IMR-90 (cell line): ENCODE measurements around the gene GLMP.

Experiments used
- BHLHE40 ChIP-seq: fragments of 150-350 bp; IDR thresholded peaks from 2 replicates; pipeline ENCODE4 v1.6.1; 2016; ENCODE audit warnings: mild to moderate bottlenecking, low read depth, low read length
- CEBPB ChIP-seq: IDR thresholded peaks from 2 replicates; pipeline ENCODE4 v1.6.1; 2012; ENCODE audit warnings: low read depth, low read length, improper control_type of control experiment
- MAFK ChIP-seq: IDR thresholded peaks from 2 replicates; pipeline ENCODE4 v1.6.1; 2012; ENCODE audit warnings: low read depth, low read length, improper control_type of control experiment
- MAZ ChIP-seq: IDR thresholded peaks from 2 replicates; pipeline ENCODE4 v1.6.1; 2012; ENCODE audit warnings: low read depth, mild to moderate bottlenecking, low read length, improper control_type of control experiment, moderate library complexity, borderline replicate concordance
- MXI1 ChIP-seq: IDR thresholded peaks from 2 replicates; pipeline ENCODE4 v1.6.1; 2012; ENCODE audit warnings: low read depth, mild to moderate bottlenecking, low read length, moderate library complexity, borderline replicate concordance
- POLR2A ChIP-seq: IDR thresholded peaks from 2 replicates; pipeline ENCODE4 v1.6.1; 2012; ENCODE audit warnings: mild to moderate bottlenecking, low read depth, low read length
- SMC3 ChIP-seq: fragments of 150-350 bp; IDR thresholded peaks from 2 replicates; pipeline ENCODE4 v1.6.1; 2016; ENCODE audit warnings: low read depth, mild to moderate bottlenecking, antibody characterized with exemption, low read length, moderate library complexity
- TF ChIP-seq, protein P1 (sequence below): conservative IDR thresholded peaks from 2 replicates; pipeline ENCODE4 v1.5.1; 2012; ENCODE audit warnings: mild to moderate bottlenecking, low read depth, low read length, improper control_type of control experiment
- TF ChIP-seq, protein P2 (sequence below): fragments of 150-350 bp; IDR thresholded peaks from 2 replicates; pipeline ENCODE4 v1.6.1; 2016; ENCODE audit warnings: low read depth, mild to moderate bottlenecking, low read length, moderate library complexity, borderline replicate concordance
- TF ChIP-seq, protein P3 (sequence below): fragments of 150-350 bp; IDR thresholded peaks from 2 replicates; pipeline ENCODE4 v1.6.1; 2017; ENCODE audit warnings: mild to moderate bottlenecking, antibody characterized with exemption, low read length, low read depth

DNA sequence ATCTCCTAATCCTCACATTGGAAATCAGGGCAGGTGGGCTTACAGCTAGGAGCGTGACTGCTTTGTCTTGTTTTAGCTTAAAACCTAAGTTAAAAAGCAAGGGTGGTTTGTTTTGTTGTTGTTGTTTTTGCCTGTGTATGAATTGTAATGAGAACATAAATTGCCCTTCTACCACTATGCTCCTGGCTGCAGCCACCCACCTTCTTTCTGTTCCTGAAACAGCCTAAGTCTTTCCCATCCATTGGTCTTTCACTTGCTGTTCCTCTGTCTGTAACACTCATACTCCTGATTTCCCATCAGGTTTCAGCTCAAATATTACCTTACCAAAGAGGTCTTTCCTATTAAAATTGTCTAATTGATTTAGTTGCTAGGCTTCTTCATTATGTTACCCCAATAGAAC lies 12.0 kb downstream of the GLMP start:
- TF ChIP-seq, protein P1, sequence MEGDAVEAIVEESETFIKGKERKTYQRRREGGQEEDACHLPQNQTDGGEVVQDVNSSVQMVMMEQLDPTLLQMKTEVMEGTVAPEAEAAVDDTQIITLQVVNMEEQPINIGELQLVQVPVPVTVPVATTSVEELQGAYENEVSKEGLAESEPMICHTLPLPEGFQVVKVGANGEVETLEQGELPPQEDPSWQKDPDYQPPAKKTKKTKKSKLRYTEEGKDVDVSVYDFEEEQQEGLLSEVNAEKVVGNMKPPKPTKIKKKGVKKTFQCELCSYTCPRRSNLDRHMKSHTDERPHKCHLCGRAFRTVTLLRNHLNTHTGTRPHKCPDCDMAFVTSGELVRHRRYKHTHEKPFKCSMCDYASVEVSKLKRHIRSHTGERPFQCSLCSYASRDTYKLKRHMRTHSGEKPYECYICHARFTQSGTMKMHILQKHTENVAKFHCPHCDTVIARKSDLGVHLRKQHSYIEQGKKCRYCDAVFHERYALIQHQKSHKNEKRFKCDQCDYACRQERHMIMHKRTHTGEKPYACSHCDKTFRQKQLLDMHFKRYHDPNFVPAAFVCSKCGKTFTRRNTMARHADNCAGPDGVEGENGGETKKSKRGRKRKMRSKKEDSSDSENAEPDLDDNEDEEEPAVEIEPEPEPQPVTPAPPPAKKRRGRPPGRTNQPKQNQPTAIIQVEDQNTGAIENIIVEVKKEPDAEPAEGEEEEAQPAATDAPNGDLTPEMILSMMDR, result no peak
- TF ChIP-seq MAZ, result no peak
- TF ChIP-seq, protein P2, sequence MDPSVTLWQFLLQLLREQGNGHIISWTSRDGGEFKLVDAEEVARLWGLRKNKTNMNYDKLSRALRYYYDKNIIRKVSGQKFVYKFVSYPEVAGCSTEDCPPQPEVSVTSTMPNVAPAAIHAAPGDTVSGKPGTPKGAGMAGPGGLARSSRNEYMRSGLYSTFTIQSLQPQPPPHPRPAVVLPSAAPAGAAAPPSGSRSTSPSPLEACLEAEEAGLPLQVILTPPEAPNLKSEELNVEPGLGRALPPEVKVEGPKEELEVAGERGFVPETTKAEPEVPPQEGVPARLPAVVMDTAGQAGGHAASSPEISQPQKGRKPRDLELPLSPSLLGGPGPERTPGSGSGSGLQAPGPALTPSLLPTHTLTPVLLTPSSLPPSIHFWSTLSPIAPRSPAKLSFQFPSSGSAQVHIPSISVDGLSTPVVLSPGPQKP, result no peak
- TF ChIP-seq POLR2A, result no peak
- TF ChIP-seq CEBPB, result no peak
- TF ChIP-seq BHLHE40, result no peak
- TF ChIP-seq, protein P3, sequence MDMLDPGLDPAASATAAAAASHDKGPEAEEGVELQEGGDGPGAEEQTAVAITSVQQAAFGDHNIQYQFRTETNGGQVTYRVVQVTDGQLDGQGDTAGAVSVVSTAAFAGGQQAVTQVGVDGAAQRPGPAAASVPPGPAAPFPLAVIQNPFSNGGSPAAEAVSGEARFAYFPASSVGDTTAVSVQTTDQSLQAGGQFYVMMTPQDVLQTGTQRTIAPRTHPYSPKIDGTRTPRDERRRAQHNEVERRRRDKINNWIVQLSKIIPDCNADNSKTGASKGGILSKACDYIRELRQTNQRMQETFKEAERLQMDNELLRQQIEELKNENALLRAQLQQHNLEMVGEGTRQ, result no peak
- TF ChIP-seq MXI1, result no peak
- no peak for TF ChIP-seq SMC3
- TF ChIP-seq MAFK, result no peak
